Esophagus squamous epithelium (tissue), 4 donors: ENCODE measurements around the gene CST9.

Source experiments
- POLR2A ChIP-seq, 4 donors: fragments of 450-650 bp; IDR thresholded peaks; one replicate each; pipeline ENCODE4 v1.6.1; 2017; ENCODE audit warnings: antibody characterized with exemption in 4 of 4, mild to moderate bottlenecking in 4 of 4, moderate library complexity in 3 of 4
- TF ChIP-seq, protein P1 (sequence below), 6 experiments: fragments of 450-650 bp in 4 of 6; fragments of 200-600 bp in 2 of 6; sonication (generic) in 2 of 6; IDR thresholded peaks; one replicate each; pipeline ENCODE4 v1.5.1; 2016 to 2019; ENCODE audit warnings: antibody characterized with exemption in 6 of 6, mild to moderate bottlenecking in 4 of 6, moderate library complexity in 4 of 6

DNA sequence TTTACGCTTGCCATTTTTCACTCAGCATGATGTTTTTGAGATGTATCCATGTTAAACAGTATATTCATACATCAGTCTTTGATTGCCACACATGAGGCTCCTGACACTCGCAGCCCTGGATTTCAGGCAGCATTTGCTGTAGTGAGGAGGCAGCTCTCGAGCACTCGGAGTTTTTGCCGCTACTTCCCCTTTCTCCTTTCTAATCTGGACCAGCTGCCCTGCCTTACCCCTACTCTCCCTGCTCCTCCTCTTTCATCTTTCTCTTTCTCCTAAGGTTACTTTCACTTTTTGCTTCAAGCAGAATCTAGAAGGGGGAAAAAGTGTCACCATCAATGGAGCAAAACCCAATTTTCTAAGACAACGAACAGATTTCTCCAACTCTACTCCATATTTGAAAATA, 37.9 kb upstream of the CST9 start:
- TF ChIP-seq POLR2A (IDR thresholded peaks at IDR 0.05): no peak
- TF ChIP-seq, protein P1, sequence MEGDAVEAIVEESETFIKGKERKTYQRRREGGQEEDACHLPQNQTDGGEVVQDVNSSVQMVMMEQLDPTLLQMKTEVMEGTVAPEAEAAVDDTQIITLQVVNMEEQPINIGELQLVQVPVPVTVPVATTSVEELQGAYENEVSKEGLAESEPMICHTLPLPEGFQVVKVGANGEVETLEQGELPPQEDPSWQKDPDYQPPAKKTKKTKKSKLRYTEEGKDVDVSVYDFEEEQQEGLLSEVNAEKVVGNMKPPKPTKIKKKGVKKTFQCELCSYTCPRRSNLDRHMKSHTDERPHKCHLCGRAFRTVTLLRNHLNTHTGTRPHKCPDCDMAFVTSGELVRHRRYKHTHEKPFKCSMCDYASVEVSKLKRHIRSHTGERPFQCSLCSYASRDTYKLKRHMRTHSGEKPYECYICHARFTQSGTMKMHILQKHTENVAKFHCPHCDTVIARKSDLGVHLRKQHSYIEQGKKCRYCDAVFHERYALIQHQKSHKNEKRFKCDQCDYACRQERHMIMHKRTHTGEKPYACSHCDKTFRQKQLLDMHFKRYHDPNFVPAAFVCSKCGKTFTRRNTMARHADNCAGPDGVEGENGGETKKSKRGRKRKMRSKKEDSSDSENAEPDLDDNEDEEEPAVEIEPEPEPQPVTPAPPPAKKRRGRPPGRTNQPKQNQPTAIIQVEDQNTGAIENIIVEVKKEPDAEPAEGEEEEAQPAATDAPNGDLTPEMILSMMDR (IDR thresholded peaks at IDR 0.05): no peak
